ENCODE results near the gene NOP9. TPM values are rescaled to one million over a fixed set of nuclear protein-coding genes. Genes with fewer than 3 reads are reported as not detected.

Gene NOP9
- total RNA-seq, 1 donor from 2014 or later: 33.5 TPM

DNA sequence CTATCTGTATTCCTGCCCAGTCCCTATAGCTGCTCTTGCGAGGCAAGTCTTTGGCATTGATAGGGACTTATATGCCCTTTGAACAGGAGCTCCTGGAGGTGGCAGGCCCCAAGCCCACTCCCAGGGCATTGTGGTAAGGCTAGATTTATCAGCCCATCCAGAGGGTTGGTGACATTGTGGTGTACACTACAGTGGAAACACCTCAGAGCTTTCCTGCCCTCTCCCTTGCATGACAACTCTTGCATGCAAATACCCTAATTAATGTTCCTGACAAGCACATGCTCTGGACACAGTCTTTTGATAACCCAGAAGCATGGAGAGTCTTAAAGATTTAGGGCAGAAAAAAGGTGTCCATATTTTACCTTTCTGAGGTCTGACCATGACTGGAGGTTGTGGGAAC, 41.0 kb downstream of the NOP9 start:
- DNase-seq (ENCODE audit: low spot score in 2 of 2): no peak
- Histone ChIP-seq H3K36me3 (no peaks in the 10 kb centered on the region), H3K27ac (no peak overlapping the region), H3K27me3 (no peaks in the 10 kb centered on the region), H3K4me1 (no peaks in the 10 kb centered on the region), H3K9me3 (no peaks in the 10 kb centered on the region), H3K4me3 (no peak overlapping the region)
- intact Hi-C loops (cut with DNase I): no loop called here
- TF ChIP-seq, protein P1, sequence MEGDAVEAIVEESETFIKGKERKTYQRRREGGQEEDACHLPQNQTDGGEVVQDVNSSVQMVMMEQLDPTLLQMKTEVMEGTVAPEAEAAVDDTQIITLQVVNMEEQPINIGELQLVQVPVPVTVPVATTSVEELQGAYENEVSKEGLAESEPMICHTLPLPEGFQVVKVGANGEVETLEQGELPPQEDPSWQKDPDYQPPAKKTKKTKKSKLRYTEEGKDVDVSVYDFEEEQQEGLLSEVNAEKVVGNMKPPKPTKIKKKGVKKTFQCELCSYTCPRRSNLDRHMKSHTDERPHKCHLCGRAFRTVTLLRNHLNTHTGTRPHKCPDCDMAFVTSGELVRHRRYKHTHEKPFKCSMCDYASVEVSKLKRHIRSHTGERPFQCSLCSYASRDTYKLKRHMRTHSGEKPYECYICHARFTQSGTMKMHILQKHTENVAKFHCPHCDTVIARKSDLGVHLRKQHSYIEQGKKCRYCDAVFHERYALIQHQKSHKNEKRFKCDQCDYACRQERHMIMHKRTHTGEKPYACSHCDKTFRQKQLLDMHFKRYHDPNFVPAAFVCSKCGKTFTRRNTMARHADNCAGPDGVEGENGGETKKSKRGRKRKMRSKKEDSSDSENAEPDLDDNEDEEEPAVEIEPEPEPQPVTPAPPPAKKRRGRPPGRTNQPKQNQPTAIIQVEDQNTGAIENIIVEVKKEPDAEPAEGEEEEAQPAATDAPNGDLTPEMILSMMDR (IDR thresholded peaks at IDR 0.05): no peak

- Histone ChIP-seq H3K4me1 (no peaks in the 10 kb centered on the region), H3K36me3 (no peaks in the 10 kb centered on the region), H3K4me3 (no peak overlapping the region), H3K9me3 (no peaks in the 10 kb centered on the region), H3K27me3 (no peaks in the 10 kb centered on the region), H3K27ac (no peak overlapping the region)
- intact Hi-C loops (cut with DNase I): no loop called here
- no peak for DNase-seq (ENCODE audit: low spot score in 2 of 2)
- TF ChIP-seq, protein P1 (IDR thresholded peaks at IDR 0.05): no peak
Observed at GRCh38 chr14:24342889-24343288, 43.2 kb downstream of the NOP9 start.

GRCh38 chr14:24343795-24344660, 44.4 kb downstream of the NOP9 start:
- no peak for DNase-seq (ENCODE audit: low spot score in 2 of 2)
- H3K9me3 ChIP-seq: no peaks in the 10 kb centered on the region

DNA sequence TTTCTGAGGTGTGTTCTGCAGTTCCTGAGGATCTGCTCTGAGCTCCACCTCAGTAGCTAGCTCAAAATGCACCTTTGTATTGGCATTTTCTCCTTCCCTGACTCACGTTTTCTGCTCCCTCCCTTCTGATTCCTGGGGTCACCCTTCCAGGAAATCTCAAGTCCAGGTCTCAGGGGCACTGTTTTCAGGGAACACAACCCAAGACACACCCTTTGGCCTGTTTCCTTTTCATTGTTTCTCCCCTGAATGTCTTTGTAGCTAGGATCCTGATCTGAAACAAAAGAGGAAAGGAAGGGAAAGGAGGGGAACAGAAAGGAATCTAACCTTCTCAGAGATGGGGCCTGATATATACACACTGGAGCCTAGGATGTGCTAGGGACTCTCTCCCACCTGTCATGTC, 47.5 kb downstream of the NOP9 start:
- intact Hi-C loops (cut with DNase I): no loop called here
- Histone ChIP-seq H3K4me1 (no peaks in the 10 kb centered on the region), H3K27me3 (no peaks in the 10 kb centered on the region), H3K27ac (no peak overlapping the region), H3K4me3 (no peak overlapping the region), H3K36me3 (no peaks in the 10 kb centered on the region), H3K9me3 (no peaks in the 10 kb centered on the region)
- DNase-seq (ENCODE audit: low spot score in 2 of 2): no peak
- TF ChIP-seq, protein P1 (IDR thresholded peaks at IDR 0.05): no peak

More at GRCh38 chr14:24343795-24344660, 44.4 kb downstream of the NOP9 start:
- H3K4me3 ChIP-seq: no peak overlapping the region
- no peaks in the 10 kb centered on the region for H3K4me1 ChIP-seq
- no peaks in the 10 kb centered on the region for H3K27me3 ChIP-seq
- H3K36me3 ChIP-seq: no peaks in the 10 kb centered on the region
- TF ChIP-seq, protein P1 (IDR thresholded peaks at IDR 0.05): no peak
- intact Hi-C loops (cut with DNase I): no loop called here
- H3K27ac ChIP-seq: no peak overlapping the region

DNA sequence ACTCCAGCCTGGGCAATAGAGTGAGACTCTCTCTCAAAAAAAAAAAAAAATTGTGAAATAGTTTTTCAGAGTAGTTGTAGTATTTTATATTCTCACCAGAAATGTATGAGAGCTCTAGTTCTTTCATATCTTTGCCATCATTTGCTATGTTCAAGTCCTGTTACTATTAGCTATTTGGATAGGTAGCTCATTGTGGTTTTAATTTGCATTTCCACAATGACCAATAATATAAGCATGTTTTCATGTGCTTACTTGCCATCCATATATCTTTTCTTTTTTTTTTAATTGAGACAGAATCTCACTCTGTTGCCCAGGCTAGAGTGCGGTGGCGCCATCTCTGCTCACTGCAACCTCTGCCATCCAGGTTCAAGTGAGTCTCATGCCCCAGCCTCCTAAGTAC, 48.5 kb downstream of the NOP9 start:
- TF ChIP-seq, protein P1 (IDR thresholded peaks at IDR 0.05): no peak
- no peak for DNase-seq (ENCODE audit: low spot score in 2 of 2)
- H3K9me3 ChIP-seq: no peaks in the 10 kb centered on the region
- no peak overlapping the region for H3K27ac ChIP-seq
- H3K4me1 ChIP-seq: no peaks in the 10 kb centered on the region
- no peaks in the 10 kb centered on the region for H3K27me3 ChIP-seq
- H3K36me3 ChIP-seq: no peaks in the 10 kb centered on the region
- intact Hi-C loops (cut with DNase I): no loop called here
- H3K4me3 ChIP-seq: no peak overlapping the region
